Measurements from ENCODE around the gene UBAP1L.

DNA sequence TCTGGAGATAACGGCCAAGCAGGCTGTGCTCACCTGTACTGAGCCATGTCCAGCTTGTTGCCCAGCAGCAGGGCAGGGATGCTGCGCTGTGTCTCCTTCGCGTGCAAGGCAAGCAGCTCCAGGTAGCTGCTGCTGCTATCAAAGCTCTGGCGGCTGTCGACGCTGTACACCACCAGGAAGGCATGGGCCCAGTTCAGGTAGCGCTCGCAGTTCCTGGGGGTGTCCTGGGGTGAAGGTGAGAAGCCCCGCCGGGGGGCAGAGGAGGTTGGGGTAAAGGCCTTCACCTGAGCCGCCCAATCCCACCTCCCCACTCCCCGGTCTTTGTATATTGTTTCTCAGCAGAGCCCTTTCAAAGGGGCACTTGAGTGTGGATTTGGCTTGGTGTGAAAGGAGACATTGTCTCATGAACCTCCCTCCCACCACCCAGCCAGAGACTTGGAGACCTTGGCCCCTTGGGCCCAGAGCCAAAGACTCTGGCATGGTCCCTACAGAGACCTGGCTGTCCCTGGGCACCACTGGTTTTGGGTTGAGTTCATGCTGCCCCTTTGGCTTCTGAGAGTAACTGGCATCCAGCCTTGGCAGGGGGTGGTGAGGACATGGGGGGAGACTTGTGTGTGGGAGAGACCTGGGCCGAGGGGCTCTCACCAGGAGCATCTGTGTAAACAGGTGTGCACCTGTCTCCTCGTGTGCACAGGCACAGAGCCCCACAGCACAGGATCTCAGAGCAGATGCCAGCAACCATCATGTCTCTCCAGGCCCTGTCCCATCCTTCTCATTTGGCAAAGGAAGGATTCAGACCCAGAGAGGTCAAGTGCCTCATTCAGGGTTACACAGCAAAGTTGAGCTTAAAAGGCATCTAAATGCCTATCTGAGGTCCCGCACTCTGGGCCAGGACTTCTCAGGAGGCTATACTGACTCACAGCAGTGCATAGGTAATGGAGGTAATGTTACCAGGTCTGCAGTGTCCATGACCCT is 56.3 kb downstream of the UBAP1L start:
- TF ChIP-seq POLR2AphosphoS5 (IDR thresholded peaks at IDR 0.05) (no peak), EP300 (IDR thresholded peaks at IDR 0.05; ENCODE audit: low read depth) (no peak), POLR2A (IDR thresholded peaks at IDR 0.05) (no peak)
- TF ChIP-seq, protein P1, sequence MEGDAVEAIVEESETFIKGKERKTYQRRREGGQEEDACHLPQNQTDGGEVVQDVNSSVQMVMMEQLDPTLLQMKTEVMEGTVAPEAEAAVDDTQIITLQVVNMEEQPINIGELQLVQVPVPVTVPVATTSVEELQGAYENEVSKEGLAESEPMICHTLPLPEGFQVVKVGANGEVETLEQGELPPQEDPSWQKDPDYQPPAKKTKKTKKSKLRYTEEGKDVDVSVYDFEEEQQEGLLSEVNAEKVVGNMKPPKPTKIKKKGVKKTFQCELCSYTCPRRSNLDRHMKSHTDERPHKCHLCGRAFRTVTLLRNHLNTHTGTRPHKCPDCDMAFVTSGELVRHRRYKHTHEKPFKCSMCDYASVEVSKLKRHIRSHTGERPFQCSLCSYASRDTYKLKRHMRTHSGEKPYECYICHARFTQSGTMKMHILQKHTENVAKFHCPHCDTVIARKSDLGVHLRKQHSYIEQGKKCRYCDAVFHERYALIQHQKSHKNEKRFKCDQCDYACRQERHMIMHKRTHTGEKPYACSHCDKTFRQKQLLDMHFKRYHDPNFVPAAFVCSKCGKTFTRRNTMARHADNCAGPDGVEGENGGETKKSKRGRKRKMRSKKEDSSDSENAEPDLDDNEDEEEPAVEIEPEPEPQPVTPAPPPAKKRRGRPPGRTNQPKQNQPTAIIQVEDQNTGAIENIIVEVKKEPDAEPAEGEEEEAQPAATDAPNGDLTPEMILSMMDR (IDR thresholded peaks at IDR 0.05) = no peak
